ENCODE data around the gene SPEG.

SPEG gene

GRCh38 chr2:219530048-219530963 is 95.7 kb downstream of the SPEG start:
- peak; percentile 97 for TF ChIP-seq CTCF (IDR thresholded peaks at IDR 0.05)
- H3K27ac Mint-ChIP-seq: no peak overlapping the region
- peaks cover 62% of the 10 kb centered on the region for H3K27me3 Mint-ChIP-seq (ENCODE audit: low read depth, poor library complexity)
- no peaks in the 10 kb centered on the region for H3K9me3 Mint-ChIP-seq
- no peaks in the 10 kb centered on the region for H3K36me3 Mint-ChIP-seq (ENCODE audit: low read depth)
- H3K4me1 Mint-ChIP-seq: peaks cover 49% of the 10 kb centered on the region
- DNase-seq: peak; percentile 96
- peak overlapping the region; percentile 42 for H3K4me3 Mint-ChIP-seq

GRCh38 chr2:219531639-219532377 is 97.2 kb downstream of the SPEG start:
- TF ChIP-seq CTCF (IDR thresholded peaks at IDR 0.05): no peak
- no peak overlapping the region for H3K27ac Mint-ChIP-seq
- peaks cover 45% of the 10 kb centered on the region for H3K4me1 Mint-ChIP-seq
- peaks cover 56% of the 10 kb centered on the region for H3K27me3 Mint-ChIP-seq (ENCODE audit: low read depth, poor library complexity)
- H3K36me3 Mint-ChIP-seq (ENCODE audit: low read depth): no peaks in the 10 kb centered on the region
- no peaks in the 10 kb centered on the region for H3K9me3 Mint-ChIP-seq
- H3K4me3 Mint-ChIP-seq: no peak overlapping the region
- DNase-seq: no peak

- no peak for DNase-seq
- Mint-ChIP-seq H3K4me3 (no peak overlapping the region), H3K27me3 (ENCODE audit: low read depth, poor library complexity) (peaks cover 51% of the 10 kb centered on the region), H3K9me3 (no peaks in the 10 kb centered on the region), H3K4me1 (peaks cover 45% of the 10 kb centered on the region), H3K36me3 (ENCODE audit: low read depth) (no peaks in the 10 kb centered on the region), H3K27ac (no peak overlapping the region)
- no peak for TF ChIP-seq CTCF (IDR thresholded peaks at IDR 0.05)
Observed at GRCh38 chr2:219532378-219532649, 97.7 kb downstream of the SPEG start.

- no peaks in the 10 kb centered on the region for H3K36me3 Mint-ChIP-seq (ENCODE audit: low read depth)
- no peak overlapping the region for H3K27ac Mint-ChIP-seq
- peaks cover 34% of the 10 kb centered on the region for H3K27me3 Mint-ChIP-seq (ENCODE audit: low read depth, poor library complexity)
- no peak overlapping the region for H3K4me3 Mint-ChIP-seq
- TF ChIP-seq CTCF (IDR thresholded peaks at IDR 0.05): no peak
- no peaks in the 10 kb centered on the region for H3K9me3 Mint-ChIP-seq
- DNase-seq: no peak
- H3K4me1 Mint-ChIP-seq: peaks cover 52% of the 10 kb centered on the region
Observed at GRCh38 chr2:219533930-219534661, 99.5 kb downstream of the SPEG start.

- DNase-seq: no peak
- Mint-ChIP-seq H3K4me1 (peaks cover 40% of the 10 kb centered on the region), H3K27me3 (ENCODE audit: low read depth, poor library complexity) (peaks cover 10% of the 10 kb centered on the region), H3K4me3 (no peak overlapping the region), H3K36me3 (ENCODE audit: low read depth) (peaks cover 6% of the 10 kb centered on the region), H3K27ac (no peak overlapping the region), H3K9me3 (no peaks in the 10 kb centered on the region)
- TF ChIP-seq CTCF (IDR thresholded peaks at IDR 0.05): no peak
Observed at GRCh38 chr2:219536425-219536824, 101.8 kb downstream of the SPEG start.
